Panc1 (cell line): ENCODE data around the gene GPD1L. TPM values are rescaled to one million over a fixed set of nuclear protein-coding genes. Genes with fewer than 3 reads are reported as not detected.

Experiments used
- ATAC-seq: fragments of 200-7000 bp; cut with Tn5 transposase; 2 replicates; pipeline ENCODE4 v1.9.1; 2020; ENCODE audit warnings: mild to moderate bottlenecking, moderate library complexity
- BruUV-seq: library from RNA; stranded (reverse); fragments of 400-500 nt; replicated peaks from 2 replicates; lab custom pipeline; 2021; lab: Mats Ljungman, UMichigan
- CTCF ChIA-PET: fragments of 300-600 bp; sonication (Branson Sonifier 250); formaldehyde crosslinking; loops from one replicate; lab custom pipeline; 2022; ENCODE audit warnings: antibody characterized with exemption; lab: Charles Lee
- POLR2A ChIA-PET: fragments of 300-600 bp; sonication (Branson Sonifier 250); formaldehyde crosslinking; loops from one replicate; lab custom pipeline; 2022; ENCODE audit warnings: antibody characterized with exemption; lab: Charles Lee
- DNase-seq: peaks from one replicate; pipeline ENCODE4 v3.0.0-alpha.2; 2010; ENCODE audit warnings: low read depth, low spot score
- H3K27ac ChIP-seq: 2 replicates; pipeline ENCODE4 v1.5.1; 2011; ENCODE audit warnings: mild to moderate bottlenecking, low read length, inconsistent platforms
- H3K27me3 ChIP-seq: fragments of 200-500 bp; sonication (Bioruptor generic); 2 replicates; pipeline ENCODE4 v1.6.0; 2014; ENCODE audit warnings: low read length, inconsistent platforms; ENCODE audit not compliant: control insufficient read depth, insufficient read depth
- H3K36me3 ChIP-seq: fragments of 200-500 bp; sonication (Bioruptor generic); 2 replicates; pipeline ENCODE4 v1.5.1; 2014; ENCODE audit warnings: inconsistent platforms, mild to moderate bottlenecking, low read length, moderate library complexity; ENCODE audit not compliant: control insufficient read depth, insufficient read depth
- H3K4me1 ChIP-seq: 2 replicates; pipeline ENCODE4 v1.5.1; 2011; ENCODE audit warnings: inconsistent platforms, mild to moderate bottlenecking, low read length, moderate library complexity; ENCODE audit not compliant: control insufficient read depth, insufficient read depth
- H3K4me3 ChIP-seq, 2 experiments: 2 replicates each; pipeline ENCODE4 v1.5.1; 2011 to 2012; ENCODE audit warnings: low read depth in 2 of 2, low read length in 2 of 2, mild to moderate bottlenecking in 2 of 2, inconsistent platforms in 1 of 2, moderate library complexity in 1 of 2
- H3K9me3 ChIP-seq: fragments of 200-500 bp; sonication (Bioruptor generic); 2 replicates; pipeline ENCODE4 v1.5.1; 2014; ENCODE audit warnings: low read depth, mild to moderate bottlenecking, inconsistent platforms, low read length, moderate library complexity; ENCODE audit not compliant: control insufficient read depth, insufficient read depth
- CTCF ChIP-seq: fragments of 450-650 bp; IDR thresholded peaks from 2 replicates; pipeline ENCODE4 v1.5.1; 2017; ENCODE audit warnings: mild to moderate bottlenecking
- POLR2AphosphoS5 ChIP-seq: IDR thresholded peaks from 2 replicates; pipeline ENCODE4 v1.6.1; 2012; ENCODE audit warnings: mild to moderate bottlenecking, low read depth, low read length, moderate library complexity
- SIN3A ChIP-seq: IDR thresholded peaks from 2 replicates; pipeline ENCODE4 v1.6.1; 2012; ENCODE audit warnings: low read depth, mild to moderate bottlenecking, low read length, moderate library complexity, borderline replicate concordance; ENCODE audit not compliant: insufficient read depth
- TCF7L2 ChIP-seq: IDR thresholded peaks from 2 replicates; pipeline ENCODE4 v1.6.1; 2011; ENCODE audit warnings: mild to moderate bottlenecking, low read depth, low read length, inconsistent platforms
- in situ Hi-C: cut with HindIII; loops from 2 replicates; pipeline ENCODE4 v1.10.0; 2016; ENCODE audit warnings: low sequenced_read_pairs, low pct_unique_long_range_greater_than_20kb
- intact Hi-C: fragments of 100-400 bp; cut with micrococcal nuclease; formaldehyde crosslinking; loops from one replicate; pipeline ENCODE4 v1.10.0; 2022; ENCODE audit not compliant: unreplicated experiment
- total RNA-seq: library from RNA; stranded (reverse); gene quantifications from one replicate; pipeline ENCODE4 v1.2.1, GENCODE V29; 2021; ENCODE audit not compliant: unreplicated experiment
- TF ChIP-seq, protein P1 (sequence below), 2 experiments: IDR thresholded peaks; 2 replicates each; pipeline ENCODE4 v1.6.1; 2011 to 2012; ENCODE audit warnings: low read depth in 2 of 2, control low read depth in 1 of 2, low read length in 1 of 2, mild to moderate bottlenecking in 1 of 2, moderate library complexity in 1 of 2; ENCODE audit not compliant: insufficient read depth in 1 of 2

Gene GPD1L
- total RNA-seq, 1 experiment from 2014 or later = 10.5 TPM

GRCh38 chr3:32147509-32147908 is 41.1 kb downstream of the GPD1L start:
- H3K27me3 ChIP-seq = no peaks in the 10 kb centered on the region
- no TSS peak for BruUV-seq
- no peak for ATAC-seq
- POLR2A ChIA-PET = no interaction called here
- no peaks in the 10 kb centered on the region for H3K4me1 ChIP-seq
- TF ChIP-seq POLR2AphosphoS5 (no peak), TCF7L2 (no peak), CTCF (no peak), SIN3A (no peak)
- TF ChIP-seq, protein P1, sequence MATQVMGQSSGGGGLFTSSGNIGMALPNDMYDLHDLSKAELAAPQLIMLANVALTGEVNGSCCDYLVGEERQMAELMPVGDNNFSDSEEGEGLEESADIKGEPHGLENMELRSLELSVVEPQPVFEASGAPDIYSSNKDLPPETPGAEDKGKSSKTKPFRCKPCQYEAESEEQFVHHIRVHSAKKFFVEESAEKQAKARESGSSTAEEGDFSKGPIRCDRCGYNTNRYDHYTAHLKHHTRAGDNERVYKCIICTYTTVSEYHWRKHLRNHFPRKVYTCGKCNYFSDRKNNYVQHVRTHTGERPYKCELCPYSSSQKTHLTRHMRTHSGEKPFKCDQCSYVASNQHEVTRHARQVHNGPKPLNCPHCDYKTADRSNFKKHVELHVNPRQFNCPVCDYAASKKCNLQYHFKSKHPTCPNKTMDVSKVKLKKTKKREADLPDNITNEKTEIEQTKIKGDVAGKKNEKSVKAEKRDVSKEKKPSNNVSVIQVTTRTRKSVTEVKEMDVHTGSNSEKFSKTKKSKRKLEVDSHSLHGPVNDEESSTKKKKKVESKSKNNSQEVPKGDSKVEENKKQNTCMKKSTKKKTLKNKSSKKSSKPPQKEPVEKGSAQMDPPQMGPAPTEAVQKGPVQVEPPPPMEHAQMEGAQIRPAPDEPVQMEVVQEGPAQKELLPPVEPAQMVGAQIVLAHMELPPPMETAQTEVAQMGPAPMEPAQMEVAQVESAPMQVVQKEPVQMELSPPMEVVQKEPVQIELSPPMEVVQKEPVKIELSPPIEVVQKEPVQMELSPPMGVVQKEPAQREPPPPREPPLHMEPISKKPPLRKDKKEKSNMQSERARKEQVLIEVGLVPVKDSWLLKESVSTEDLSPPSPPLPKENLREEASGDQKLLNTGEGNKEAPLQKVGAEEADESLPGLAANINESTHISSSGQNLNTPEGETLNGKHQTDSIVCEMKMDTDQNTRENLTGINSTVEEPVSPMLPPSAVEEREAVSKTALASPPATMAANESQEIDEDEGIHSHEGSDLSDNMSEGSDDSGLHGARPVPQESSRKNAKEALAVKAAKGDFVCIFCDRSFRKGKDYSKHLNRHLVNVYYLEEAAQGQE (IDR thresholded peaks at IDR 0.05; ENCODE audit: insufficient read depth in 1 of 2, low read depth in 2 of 2, low read length in 1 of 2) = no peak
- no peak for DNase-seq
- no peaks in the 10 kb centered on the region for H3K36me3 ChIP-seq
- in situ Hi-C loops (no loop called here), intact Hi-C loops (no loop called here)
- H3K4me3 ChIP-seq = no peak overlapping the region
- CTCF ChIA-PET = no interaction called here
- no peaks in the 10 kb centered on the region for H3K9me3 ChIP-seq
- H3K27ac ChIP-seq = no peak overlapping the region

- DNase-seq (no peak), ATAC-seq (no peak)
- no peak overlapping the region for H3K27ac ChIP-seq
- H3K36me3 ChIP-seq = no peaks in the 10 kb centered on the region
- no peaks in the 10 kb centered on the region for H3K9me3 ChIP-seq
- in situ Hi-C loops (no loop called here), intact Hi-C loops (no loop called here)
- H3K4me1 ChIP-seq = no peaks in the 10 kb centered on the region
- no peaks in the 10 kb centered on the region for H3K27me3 ChIP-seq
- no TSS peak for BruUV-seq
- no peak overlapping the region for H3K4me3 ChIP-seq
- TF ChIP-seq CTCF (peak; percentile 27; the same call in 1 of the 2 replicates), TCF7L2 (no peak), POLR2AphosphoS5 (no peak)
- TF ChIP-seq, protein P1 (IDR thresholded peaks at IDR 0.05; ENCODE audit: insufficient read depth in 1 of 2, low read depth in 2 of 2, low read length in 1 of 2) = no peak
- CTCF ChIA-PET = no interaction called here
- POLR2A ChIA-PET = no interaction called here
Measured at GRCh38 chr3:32147933-32148332, 41.5 kb downstream of the GPD1L start.
